ENCODE data around the gene SLC22A4.

SLC22A4 gene

GRCh38 chr5:132344775-132345514 lies 50.8 kb downstream of the SLC22A4 start:
- no peak for DNase-seq

DNA sequence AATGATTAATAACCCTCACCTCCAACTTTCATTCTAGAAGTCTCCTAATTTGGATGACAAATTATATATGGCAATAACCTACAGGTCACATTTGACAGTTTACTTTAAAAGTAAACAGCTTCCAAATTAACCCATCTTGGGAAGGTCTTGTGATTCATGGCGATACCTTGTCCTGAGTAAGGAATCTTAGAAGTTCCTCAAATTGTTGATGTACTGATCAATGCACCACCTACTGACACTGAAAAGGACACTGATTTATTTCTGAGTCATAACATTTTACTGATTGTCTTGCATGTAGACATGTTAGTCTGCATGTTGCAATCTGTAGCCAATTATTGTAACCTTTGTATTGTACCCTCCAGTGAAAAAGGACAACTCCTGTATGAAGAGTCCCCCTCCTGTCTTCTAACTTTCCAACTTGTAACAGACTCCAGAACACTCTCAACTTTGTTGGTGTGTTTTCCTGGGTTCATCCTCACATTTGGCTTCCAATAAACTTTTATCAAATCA lies 59.3 kb downstream of the SLC22A4 start:
- DNase-seq: no peak

GRCh38 chr5:132354381-132355139 lies 60.4 kb downstream of the SLC22A4 start:
- no peak for DNase-seq

GRCh38 chr5:132355140-132355765 lies 61.1 kb downstream of the SLC22A4 start:
- no peak for DNase-seq

DNA sequence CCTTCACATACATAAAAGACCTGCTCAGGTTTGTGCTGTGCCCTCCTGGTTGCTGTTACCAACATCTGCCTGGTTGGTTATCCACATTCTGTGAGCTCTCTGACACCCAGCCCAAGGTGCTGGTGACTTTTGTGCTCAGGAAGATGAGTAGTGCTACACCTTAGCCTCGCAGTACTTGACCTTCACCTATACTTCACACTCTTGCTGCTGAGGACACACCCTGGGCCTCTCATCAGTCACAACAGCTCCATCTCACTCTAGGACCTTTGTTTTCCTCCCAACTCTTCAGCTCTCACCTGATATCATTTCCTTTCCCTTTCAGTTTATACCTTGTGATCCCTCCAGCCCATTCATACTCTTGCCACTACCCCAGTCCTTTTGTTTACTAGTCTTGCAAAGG lies 64.6 kb downstream of the SLC22A4 start:
- no peak for DNase-seq

- no peak for DNase-seq
These were observed 67.9 kb downstream of the SLC22A4 start for GRCh38 chr5:132362086-132362485.

GRCh38 chr5:132363431-132364112 lies 69.4 kb downstream of the SLC22A4 start:
- DNase-seq: no peak

DNA sequence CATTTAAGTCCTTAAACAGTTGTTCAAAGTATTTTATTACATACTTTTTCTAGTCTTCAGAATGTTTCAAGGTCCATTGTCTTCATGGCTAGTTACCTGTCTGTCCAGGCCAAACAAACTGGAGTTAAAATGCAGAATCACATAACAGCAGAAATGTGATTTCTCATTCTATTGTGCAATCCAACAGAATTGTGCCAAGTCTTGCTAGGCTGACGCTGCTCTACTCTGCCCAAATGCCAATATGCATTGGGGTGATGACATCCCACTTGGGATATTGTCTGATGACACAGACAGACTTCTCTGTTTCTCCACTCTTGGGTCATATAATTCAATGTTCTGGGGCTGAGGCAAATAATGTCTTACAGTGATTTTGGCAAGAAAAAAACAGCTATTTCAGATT lies 70.1 kb downstream of the SLC22A4 start:
- peak; percentile 45 for DNase-seq

DNA sequence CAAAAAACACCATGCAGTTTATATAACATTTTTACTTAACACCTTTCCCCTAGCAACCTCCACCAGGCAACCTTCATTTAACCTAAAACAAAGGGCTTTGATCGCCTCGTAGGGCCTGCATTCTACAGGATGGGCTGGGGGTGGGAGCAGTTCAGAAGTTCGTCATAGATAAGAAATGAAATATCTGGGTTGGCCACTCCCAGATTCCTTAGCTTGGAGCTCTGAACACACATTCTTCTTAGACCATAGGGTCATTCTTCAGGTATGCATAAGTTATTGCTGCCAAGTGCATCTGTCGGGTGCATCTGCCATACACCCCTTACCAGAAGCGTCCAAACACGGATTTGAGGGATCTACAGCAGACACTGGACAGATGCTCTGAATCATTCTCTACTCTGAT lies 71.0 kb downstream of the SLC22A4 start:
- DNase-seq: no peak

- no peak for DNase-seq
These were observed 74.0 kb downstream of the SLC22A4 start for GRCh38 chr5:132368186-132368585.

DNA sequence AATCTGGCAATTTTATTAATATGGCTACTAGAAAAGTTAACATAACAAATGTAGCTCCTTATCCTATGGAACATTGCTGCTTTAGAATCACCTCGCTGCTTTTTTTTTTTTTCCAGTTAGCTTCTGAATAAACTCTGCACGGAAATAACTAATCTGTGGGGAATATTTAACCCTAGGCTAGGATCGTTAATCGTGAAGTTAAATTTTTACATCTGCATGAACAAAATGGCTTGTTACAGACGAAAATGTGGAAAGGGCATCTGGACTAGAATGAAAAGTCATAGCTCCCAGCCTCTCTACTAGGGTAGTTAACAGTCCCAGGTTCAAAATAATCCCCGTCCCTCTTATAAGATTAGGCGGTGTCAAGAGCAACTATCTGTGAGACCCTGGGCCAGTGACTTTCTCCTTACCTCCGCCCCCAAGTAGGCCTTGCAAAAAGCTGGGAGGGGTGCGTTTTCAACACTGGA lies 74.8 kb downstream of the SLC22A4 start:
- DNase-seq: no peak

DNA sequence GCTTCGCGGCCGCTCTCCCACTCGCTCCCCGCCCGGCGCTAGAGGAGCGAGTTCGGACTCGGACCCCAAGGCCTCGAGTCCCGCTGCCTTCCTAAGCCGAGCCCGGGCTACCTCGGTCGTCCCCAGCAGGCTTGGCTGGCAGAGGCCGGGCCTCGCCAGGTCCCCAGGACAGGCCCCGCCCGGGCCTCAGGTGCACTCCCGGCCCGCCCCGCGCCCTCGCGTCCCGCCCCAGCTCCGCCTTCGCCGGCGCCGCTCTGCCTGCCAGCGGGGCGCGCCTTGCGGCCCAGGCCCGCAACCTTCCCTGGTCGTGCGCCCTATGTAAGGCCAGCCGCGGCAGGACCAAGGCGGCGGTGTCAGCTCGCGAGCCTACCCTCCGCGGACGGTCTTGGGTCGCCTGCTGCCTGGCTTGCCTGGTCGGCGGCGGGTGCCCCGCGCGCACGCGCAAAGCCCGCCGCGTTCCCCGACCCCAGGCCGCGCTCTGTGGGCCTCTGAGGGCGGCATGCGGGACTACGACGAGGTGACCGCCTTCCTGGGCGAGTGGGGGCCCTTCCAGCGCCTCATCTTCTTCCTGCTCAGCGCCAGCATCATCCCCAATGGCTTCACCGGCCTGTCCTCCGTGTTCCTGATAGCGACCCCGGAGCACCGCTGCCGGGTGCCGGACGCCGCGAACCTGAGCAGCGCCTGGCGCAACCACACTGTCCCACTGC lies 75.4 kb downstream of the SLC22A4 start, which contains the start of gene SLC22A5:
Gene SLC22A5, plus strand, starts transcription at position 237 of the 707 bp plus-strand sequence. Its CDS starts 263 bp downstream, at position 500.
- DNase-seq: peak; percentile 62

DNA sequence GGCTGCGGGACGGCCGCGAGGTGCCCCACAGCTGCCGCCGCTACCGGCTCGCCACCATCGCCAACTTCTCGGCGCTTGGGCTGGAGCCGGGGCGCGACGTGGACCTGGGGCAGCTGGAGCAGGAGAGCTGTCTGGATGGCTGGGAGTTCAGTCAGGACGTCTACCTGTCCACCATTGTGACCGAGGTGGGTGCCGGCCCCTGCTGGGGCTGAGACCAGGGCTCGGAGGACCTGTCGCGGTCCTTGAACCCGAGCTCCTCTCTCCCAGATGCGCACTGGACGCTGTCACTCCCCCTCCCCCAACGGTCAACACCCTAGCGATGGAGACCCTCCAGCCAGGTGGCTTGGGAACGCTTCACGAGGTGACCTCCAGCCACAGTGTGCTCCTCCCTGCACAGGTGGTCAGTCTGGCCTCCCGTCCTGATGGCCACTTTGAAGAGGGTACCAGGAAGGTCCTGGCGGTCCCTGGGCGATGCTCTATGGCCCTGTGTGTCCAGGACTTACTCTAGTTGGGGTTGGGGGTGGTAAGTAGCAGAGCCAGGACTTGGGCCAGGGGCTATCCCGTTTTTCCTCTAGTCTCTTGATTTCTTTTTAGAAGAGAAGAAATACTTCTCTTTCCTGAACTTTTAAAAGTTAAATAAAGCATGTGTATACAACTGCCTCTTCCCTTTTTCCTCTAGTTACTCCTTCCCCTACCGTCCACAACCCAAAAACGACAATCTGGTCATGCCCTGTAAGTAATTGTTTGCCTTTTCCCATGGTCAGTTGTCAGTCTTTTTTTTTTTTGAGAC lies 76.2 kb downstream of the SLC22A4 start:
- no peak for DNase-seq

DNA sequence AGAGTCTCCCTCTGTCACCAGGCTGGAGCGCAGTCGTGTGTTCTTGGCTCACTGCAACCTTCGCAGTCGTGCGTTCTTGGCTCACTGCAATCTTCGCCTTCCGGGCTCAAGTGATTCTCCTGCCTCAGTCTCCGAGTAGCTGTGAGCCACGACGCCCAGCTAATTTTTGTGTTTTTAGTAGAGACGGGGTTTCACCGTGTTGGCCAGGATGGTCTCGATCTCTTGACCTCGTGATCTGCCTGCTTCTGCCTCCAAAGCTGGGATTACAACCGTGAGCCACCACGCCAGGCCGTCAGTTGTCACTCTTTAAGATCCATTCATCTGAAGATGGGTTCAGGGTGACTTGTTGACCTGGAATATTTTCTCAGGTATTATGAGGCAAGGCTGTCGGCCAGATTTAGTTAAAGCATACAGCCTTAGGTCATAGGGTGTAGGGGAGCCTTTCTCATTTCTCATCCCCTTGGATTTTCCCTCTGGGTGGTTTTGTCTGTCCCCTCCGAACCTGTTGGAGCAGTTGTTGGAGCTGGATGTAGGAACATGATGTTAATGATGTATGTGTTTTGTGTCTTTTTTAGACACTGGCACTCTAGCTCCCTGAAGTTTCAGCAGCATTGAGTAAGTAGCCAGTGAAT lies 76.9 kb downstream of the SLC22A4 start:
- no peak for DNase-seq

GRCh38 chr5:132371603-132371994 lies 77.4 kb downstream of the SLC22A4 start:
- DNase-seq: no peak

GRCh38 chr5:132372127-132372526 lies 77.9 kb downstream of the SLC22A4 start:
- DNase-seq: no peak

GRCh38 chr5:132372542-132372941 lies 78.3 kb downstream of the SLC22A4 start:
- no peak for DNase-seq

DNA sequence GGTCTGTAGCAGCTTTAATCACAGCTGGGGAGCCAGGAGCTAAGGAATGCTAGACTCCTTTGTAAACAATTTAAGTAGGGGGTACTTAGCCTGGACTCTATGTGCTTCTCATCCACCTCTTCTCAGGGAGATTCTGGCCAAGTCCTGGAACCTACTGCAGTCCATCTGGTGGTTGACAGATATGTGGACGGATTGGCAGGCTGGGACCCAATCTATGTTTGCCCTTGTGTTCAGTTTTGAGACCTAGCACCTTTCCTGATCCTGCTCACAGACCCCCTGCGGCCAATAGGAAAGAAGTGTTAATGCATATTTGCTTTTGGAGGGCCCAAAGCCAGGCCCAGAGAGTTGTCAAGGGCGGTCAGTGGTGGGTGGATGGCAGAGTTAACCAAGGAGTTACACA lies 81.8 kb downstream of the SLC22A4 start:
- DNase-seq: no peak

- no peak for DNase-seq
These were observed 82.8 kb downstream of the SLC22A4 start for GRCh38 chr5:132376694-132377641.

GRCh38 chr5:132377738-132378137 lies 83.5 kb downstream of the SLC22A4 start:
- DNase-seq: no peak
